ENCODE measurements around the gene TEX30.
"Not testable (repeated sequence)": the region's sequence is repeated elsewhere in the genome, so short reads cannot be mapped to it uniquely, and the experiment has no call there.

The TEX30 gene

DNA sequence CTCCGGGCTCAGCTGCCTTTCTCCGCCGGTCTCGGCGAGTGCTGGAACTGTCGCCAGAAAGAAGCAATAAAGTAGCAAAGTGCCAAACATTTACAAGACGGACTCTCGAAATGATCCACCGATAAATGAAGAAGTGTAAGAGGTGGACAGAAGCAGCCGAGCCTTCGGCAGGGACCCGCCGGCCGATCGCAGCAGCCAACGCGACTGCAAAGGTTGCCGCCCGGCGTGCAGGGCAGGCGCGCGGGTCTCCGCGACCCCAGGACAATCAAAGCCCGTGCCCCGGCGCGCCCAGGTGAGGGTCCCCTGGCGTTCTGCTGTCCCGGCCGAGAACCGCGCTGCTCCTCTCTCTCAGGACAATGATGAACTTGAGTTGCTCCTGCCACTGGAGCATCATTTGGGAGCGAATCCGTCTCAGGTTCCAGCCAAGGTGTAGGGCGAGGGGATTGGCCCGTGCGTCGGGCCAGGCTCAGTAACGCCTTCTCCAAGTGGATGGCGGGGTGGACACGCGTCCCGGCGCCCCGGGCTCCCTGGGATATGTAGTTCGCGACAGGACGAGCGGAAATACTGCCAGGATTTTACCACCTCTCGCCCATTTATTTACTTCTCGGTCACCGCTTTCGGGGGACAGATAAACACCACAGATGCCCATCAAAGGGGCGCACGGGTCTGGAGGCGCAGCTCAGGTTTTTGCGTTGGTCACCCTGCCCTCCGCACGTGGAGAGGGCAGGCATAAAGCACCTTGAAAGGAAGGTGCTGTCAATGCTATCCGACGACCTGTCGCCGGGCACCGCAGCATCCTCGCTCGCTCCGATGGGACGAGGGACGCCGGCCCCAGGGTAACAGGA lies 25.2 kb upstream of the TEX30 start, which contains the start of the genes BIVM and POGLUT2:
Gene BIVM, plus strand, starts transcription at position 539 of the 845 bp plus-strand sequence. CDS start 8,149 bp downstream, outside the sequence.
Gene POGLUT2, minus strand, starts transcription at position 396 of the 845 bp plus-strand sequence. Its CDS starts 306 bp downstream, at position 90.
- H3K4me3 ChIP-seq (replicated peaks; ENCODE audit: low read depth, low read length), result peak within 1 kb of the TSS; percentile 89
- TF ChIP-seq, protein P1, sequence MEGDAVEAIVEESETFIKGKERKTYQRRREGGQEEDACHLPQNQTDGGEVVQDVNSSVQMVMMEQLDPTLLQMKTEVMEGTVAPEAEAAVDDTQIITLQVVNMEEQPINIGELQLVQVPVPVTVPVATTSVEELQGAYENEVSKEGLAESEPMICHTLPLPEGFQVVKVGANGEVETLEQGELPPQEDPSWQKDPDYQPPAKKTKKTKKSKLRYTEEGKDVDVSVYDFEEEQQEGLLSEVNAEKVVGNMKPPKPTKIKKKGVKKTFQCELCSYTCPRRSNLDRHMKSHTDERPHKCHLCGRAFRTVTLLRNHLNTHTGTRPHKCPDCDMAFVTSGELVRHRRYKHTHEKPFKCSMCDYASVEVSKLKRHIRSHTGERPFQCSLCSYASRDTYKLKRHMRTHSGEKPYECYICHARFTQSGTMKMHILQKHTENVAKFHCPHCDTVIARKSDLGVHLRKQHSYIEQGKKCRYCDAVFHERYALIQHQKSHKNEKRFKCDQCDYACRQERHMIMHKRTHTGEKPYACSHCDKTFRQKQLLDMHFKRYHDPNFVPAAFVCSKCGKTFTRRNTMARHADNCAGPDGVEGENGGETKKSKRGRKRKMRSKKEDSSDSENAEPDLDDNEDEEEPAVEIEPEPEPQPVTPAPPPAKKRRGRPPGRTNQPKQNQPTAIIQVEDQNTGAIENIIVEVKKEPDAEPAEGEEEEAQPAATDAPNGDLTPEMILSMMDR (IDR thresholded peaks at IDR 0.05; ENCODE audit: low read length, missing control alignments), result no peak
- DNase-seq (ENCODE audit: low read depth), result peak; percentile 94

DNA sequence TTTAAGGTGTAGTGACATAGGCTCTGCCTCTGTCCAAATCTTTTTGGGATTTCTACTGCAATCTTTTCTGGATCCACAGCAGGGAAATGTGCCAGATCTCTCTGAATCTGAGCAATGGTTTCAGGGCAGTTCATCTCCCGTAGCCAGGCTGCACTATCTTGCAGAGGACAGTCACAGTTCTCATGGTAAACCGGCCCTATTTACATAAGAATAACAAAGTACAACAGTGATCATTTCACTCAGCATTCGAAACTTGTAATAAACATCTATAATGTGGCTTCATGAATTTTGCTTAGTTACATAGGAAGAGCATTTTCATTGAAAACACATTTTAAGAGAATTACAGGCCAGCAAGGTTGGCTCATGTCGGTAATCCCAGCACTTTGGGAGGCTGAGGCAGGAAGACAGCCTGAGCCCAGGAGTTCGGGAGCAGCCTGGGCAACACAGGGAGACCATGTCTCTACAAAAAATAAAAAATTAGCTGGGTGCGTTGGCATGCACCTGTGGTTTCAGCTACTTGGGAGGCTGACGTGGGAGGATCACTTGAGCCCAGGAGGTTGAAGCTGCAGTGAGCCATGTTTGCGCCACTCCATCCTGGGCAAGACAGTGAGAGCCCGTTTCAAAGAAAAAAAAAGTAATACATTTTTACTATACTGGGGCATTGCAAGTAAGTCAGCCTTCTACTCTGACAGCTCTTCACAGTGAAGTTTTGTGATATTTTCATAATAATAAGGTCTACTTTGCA lies 20.2 kb upstream of the TEX30 start:
- no peak overlapping the region for H3K4me3 ChIP-seq (replicated peaks; ENCODE audit: low read depth, low read length)
- TF ChIP-seq, protein P1 (IDR thresholded peaks at IDR 0.05; ENCODE audit: low read length, missing control alignments), result no peak
- no peak for DNase-seq (ENCODE audit: low read depth)

DNA sequence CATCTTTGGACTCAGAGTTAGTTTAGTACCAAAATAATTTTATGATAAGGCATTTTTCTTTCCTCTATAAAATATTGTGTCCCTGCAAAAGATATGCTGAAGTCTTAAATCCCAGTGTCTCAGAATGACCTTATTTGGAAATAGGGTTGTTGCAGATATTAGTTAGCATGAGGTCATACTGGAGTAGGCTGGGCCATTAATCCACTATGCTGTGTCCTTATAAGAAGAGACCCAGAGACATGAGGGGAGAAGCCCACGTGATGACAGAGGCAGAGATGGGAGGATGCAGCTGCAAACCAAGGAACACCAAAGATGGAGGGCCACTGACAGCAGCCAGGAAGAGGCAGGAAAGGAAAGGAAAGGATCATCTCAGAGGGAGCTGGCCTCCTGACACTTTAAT lies 18.8 kb upstream of the TEX30 start:
- no peak overlapping the region for H3K4me3 ChIP-seq (replicated peaks; ENCODE audit: low read depth, low read length)
- no peak for DNase-seq (ENCODE audit: low read depth)
- TF ChIP-seq, protein P1 (IDR thresholded peaks at IDR 0.05; ENCODE audit: low read length, missing control alignments), result no peak

DNA sequence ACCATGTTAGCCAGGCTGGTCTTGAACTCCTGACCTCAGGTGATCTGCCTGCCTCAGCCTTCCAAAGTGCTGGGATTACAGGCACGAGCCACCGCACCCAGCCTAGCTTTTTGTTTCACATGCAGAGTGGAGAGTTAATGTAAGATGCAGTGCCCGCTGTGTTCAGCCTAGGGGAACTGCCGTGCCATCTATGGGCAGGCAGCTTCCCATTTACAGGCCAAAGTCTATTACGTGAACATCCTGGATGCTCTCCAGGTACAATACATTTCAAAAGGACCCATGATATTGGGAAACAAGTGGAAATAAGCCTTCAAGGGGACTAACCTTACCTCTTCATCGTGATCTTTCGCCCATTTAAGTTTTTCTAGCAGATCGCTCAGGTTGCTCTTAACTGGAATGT lies 15.1 kb upstream of the TEX30 start:
- H3K4me3 ChIP-seq (replicated peaks; ENCODE audit: low read depth, low read length), result no peak overlapping the region
- TF ChIP-seq, protein P1 (IDR thresholded peaks at IDR 0.05; ENCODE audit: low read length, missing control alignments), result no peak
- no peak for DNase-seq (ENCODE audit: low read depth)

DNA sequence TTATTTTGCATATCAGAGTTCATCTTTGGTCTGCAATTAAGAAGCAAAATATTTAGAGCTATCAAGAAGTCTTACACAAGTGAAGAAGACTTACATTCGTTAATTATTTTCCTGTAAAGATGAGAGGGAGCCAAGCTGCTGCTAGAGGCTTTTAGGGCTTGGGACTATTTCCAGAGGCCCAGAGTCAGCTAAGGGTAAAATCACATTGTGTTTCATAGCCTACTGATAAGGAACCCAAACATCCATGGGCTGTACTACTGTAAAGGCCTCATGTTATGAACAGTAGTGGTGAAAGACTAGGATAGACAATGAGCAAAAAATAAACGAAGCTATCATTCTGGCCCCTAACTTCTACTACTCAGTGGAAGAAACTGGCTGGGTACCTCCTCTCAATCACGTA lies 10.9 kb upstream of the TEX30 start:
- DNase-seq (ENCODE audit: low read depth), result no peak
- TF ChIP-seq, protein P1 (IDR thresholded peaks at IDR 0.05; ENCODE audit: low read length, missing control alignments), result no peak
- no peak overlapping the region for H3K4me3 ChIP-seq (replicated peaks; ENCODE audit: low read depth, low read length)

DNA sequence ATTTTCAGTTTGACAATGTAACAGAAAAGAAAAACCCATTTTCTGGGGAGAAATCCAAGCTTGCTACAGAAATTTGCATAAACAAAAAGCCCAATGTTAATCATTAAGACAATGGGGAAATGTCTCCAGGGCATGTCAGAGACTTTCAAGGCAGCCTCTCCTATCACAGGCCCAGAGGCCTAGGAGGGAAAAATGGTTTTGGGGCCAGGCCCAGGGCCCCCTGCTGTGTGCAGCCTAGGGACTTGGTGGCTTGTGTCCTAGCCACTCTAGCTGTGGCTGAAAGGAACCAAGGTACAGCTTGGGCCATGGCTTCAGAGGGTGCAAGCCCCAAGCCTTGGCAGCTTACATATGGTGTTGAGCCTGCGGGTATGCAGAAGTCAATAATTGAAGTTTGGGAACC lies 8.0 kb upstream of the TEX30 start:
- no peak for DNase-seq (ENCODE audit: low read depth)
- TF ChIP-seq, protein P1 (IDR thresholded peaks at IDR 0.05; ENCODE audit: low read length, missing control alignments), result no peak
- H3K4me3 ChIP-seq (replicated peaks; ENCODE audit: low read depth, low read length), result no peak overlapping the region

DNA sequence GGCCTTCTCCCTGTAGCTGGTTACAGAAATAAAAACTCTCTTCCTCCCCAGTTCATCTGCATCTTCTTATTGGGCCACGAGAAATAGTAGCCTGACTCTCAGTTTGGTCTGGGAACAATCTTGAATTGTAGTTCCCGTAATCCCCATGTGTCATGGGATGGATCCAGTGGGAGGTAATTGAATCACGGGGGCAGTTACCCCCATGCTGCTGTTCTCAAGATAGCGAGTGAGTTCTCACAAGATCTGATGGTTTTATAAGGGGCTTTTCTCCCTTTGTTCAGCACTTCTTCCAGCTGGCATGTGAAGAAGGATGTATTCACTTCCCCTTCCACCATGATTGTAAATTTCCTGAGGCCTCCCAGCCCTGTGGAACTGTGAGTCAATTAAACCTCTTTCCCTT lies 7.1 kb upstream of the TEX30 start:
- H3K4me3 ChIP-seq (replicated peaks; ENCODE audit: low read depth, low read length); DNase-seq (ENCODE audit: low read depth): not testable (repeated sequence)

Data from fibroblast of pulmonary artery (primary cell).